Measurements from ENCODE around the gene RAF1.
"Not testable (repeated sequence)": the region's sequence is repeated elsewhere in the genome, so short reads cannot be mapped to it uniquely, and the experiment has no call there.

RAF1 gene

GRCh38 chr3:12675115-12675810 is 11.3 kb upstream of the RAF1 start:
- DNase-seq (ENCODE audit: low spot score) = no peak

GRCh38 chr3:12673956-12674736 is 10.2 kb upstream of the RAF1 start:
- not testable (repeated sequence) for DNase-seq (ENCODE audit: low spot score)

- no peak for DNase-seq (ENCODE audit: low spot score)
Measured at GRCh38 chr3:12671120-12671450, 7.2 kb upstream of the RAF1 start.

- no peak for DNase-seq (ENCODE audit: low spot score)
Measured at GRCh38 chr3:12670365-12671119, 6.6 kb upstream of the RAF1 start.

GRCh38 chr3:12663401-12663935 is 449 bp downstream of the RAF1 start:
- no peak for DNase-seq (ENCODE audit: low spot score)

GRCh38 chr3:12662593-12663400 is 1.1 kb downstream of the RAF1 start:
- peak; percentile 23 for DNase-seq (ENCODE audit: low spot score)

GRCh38 chr3:12661926-12662592 is 1.9 kb downstream of the RAF1 start:
- DNase-seq (ENCODE audit: low spot score) = no peak

GRCh38 chr3:12661375-12661774 is 2.5 kb downstream of the RAF1 start:
- not testable (repeated sequence) for DNase-seq (ENCODE audit: low spot score)

GRCh38 chr3:12660196-12660595 is 3.7 kb downstream of the RAF1 start:
- no peak for DNase-seq (ENCODE audit: low spot score)

GRCh38 chr3:12659316-12660015 is 4.5 kb downstream of the RAF1 start:
- no peak for DNase-seq (ENCODE audit: low spot score)

GRCh38 chr3:12658593-12659058 is 5.3 kb downstream of the RAF1 start:
- DNase-seq (ENCODE audit: low spot score) = no peak

- DNase-seq (ENCODE audit: low spot score) = no peak
Measured at GRCh38 chr3:12656850-12657249, 7.1 kb downstream of the RAF1 start.

GRCh38 chr3:12656193-12656592 is 7.7 kb downstream of the RAF1 start:
- DNase-seq (ENCODE audit: low spot score) = no peak

GRCh38 chr3:12655701-12656100 is 8.2 kb downstream of the RAF1 start:
- DNase-seq (ENCODE audit: low spot score) = no peak

- DNase-seq (ENCODE audit: low spot score) = no peak
Measured at GRCh38 chr3:12653747-12654146, 10.2 kb downstream of the RAF1 start.

- DNase-seq (ENCODE audit: low spot score) = no peak
Measured at GRCh38 chr3:12648384-12648959, 15.4 kb downstream of the RAF1 start.

- DNase-seq (ENCODE audit: low spot score) = no peak
Measured at GRCh38 chr3:12644331-12644937, 19.5 kb downstream of the RAF1 start.

GRCh38 chr3:12643724-12644123 is 20.2 kb downstream of the RAF1 start:
- no peak for DNase-seq (ENCODE audit: low spot score)

- no peak for DNase-seq (ENCODE audit: low spot score)
Measured at GRCh38 chr3:12643010-12643380, 20.9 kb downstream of the RAF1 start.

- DNase-seq (ENCODE audit: low spot score) = not testable (repeated sequence)
Measured at GRCh38 chr3:12640853-12641252, 23.1 kb downstream of the RAF1 start.
